Mesenchymal stem cell (in vitro differentiated cells and primary cell): ENCODE measurements around the gene MELK.

Experiments
- DNase-seq: peaks from one replicate; pipeline ENCODE4 v3.0.0-alpha.2; 2013
- H2AFZ ChIP-seq: one replicate; pipeline ENCODE4 v1.6.1; 2013; ENCODE audit warnings: low read depth, mild to moderate bottlenecking, control low read depth, inconsistent platforms, low read length, moderate library complexity
- H2AK5ac ChIP-seq: 2 replicates; pipeline ENCODE4 v1.6.1; 2013; ENCODE audit warnings: low read length, moderate library complexity, mild to moderate bottlenecking, inconsistent platforms; ENCODE audit not compliant: severe bottlenecking
- H2BK120ac ChIP-seq: one replicate; pipeline ENCODE4 v1.6.1; 2013; ENCODE audit warnings: low read depth, mild to moderate bottlenecking, inconsistent platforms, low read length, moderate library complexity
- H2BK12ac ChIP-seq, 2 experiments: one replicate each; pipeline ENCODE4 v1.6.1; 2013; ENCODE audit warnings: inconsistent platforms in 2 of 2, low read length in 2 of 2, mild to moderate bottlenecking in 2 of 2, moderate library complexity in 2 of 2, control low read depth in 1 of 2
- H2BK15ac ChIP-seq: one replicate; pipeline ENCODE4 v1.6.1; 2013; ENCODE audit warnings: mild to moderate bottlenecking, low read depth, inconsistent platforms; ENCODE audit not compliant: poor library complexity, severe bottlenecking
- H2BK5ac ChIP-seq: 2 replicates; pipeline ENCODE4 v1.6.1; 2013; ENCODE audit warnings: low read depth, mild to moderate bottlenecking, low read length, control low read depth, inconsistent platforms; ENCODE audit not compliant: poor library complexity, severe bottlenecking
- H3K14ac ChIP-seq, 2 experiments: one replicate each; pipeline ENCODE4 v1.6.1; 2013; ENCODE audit warnings: inconsistent platforms in 2 of 2, low read length in 2 of 2, control low read depth in 1 of 2, mild to moderate bottlenecking in 1 of 2, moderate library complexity in 1 of 2
- H3K18ac ChIP-seq, 2 experiments: one replicate each; pipeline ENCODE4 v1.6.1; 2013; ENCODE audit warnings: inconsistent platforms in 2 of 2, low read length in 2 of 2, control low read depth in 1 of 2, low read depth in 1 of 2, mild to moderate bottlenecking in 1 of 2
- H3K23ac ChIP-seq, 2 experiments: one replicate each; pipeline ENCODE4 v1.6.1; 2013; ENCODE audit warnings: inconsistent platforms in 2 of 2, low read length in 2 of 2, mild to moderate bottlenecking in 2 of 2, moderate library complexity in 2 of 2, control low read depth in 1 of 2
- H3K27ac ChIP-seq: 2 replicates; pipeline ENCODE4 v1.5.1; 2013; ENCODE audit warnings: mild to moderate bottlenecking, moderate library complexity, low read length, control low read depth, inconsistent platforms; ENCODE audit not compliant: poor library complexity, severe bottlenecking
- H3K27me3 ChIP-seq, 2 experiments: 2 replicates each; pipeline versions ENCODE4 v1.6.1 to v1.7.0; 2013; ENCODE audit warnings: low read length in 2 of 2, mild to moderate bottlenecking in 2 of 2, moderate library complexity in 2 of 2, control low read depth in 1 of 2, inconsistent platforms in 1 of 2; ENCODE audit not compliant: control insufficient read depth in 1 of 2, insufficient read depth in 1 of 2
- H3K36me3 ChIP-seq, 2 experiments: 2 replicates each; pipeline versions ENCODE4 v1.6.1 to v1.7.0; 2013; ENCODE audit warnings: low read length in 2 of 2, control low read depth in 1 of 2, inconsistent platforms in 1 of 2, low read depth in 1 of 2, mild to moderate bottlenecking in 1 of 2; ENCODE audit not compliant: insufficient read depth in 2 of 2, control insufficient read depth in 1 of 2
- H3K4ac ChIP-seq, 2 experiments: one replicate each; pipeline ENCODE4 v1.6.1; 2013; ENCODE audit warnings: inconsistent platforms in 2 of 2, low read length in 2 of 2, mild to moderate bottlenecking in 2 of 2, moderate library complexity in 2 of 2, control low read depth in 1 of 2, low read depth in 1 of 2
- H3K4me1 ChIP-seq: 2 replicates; pipeline ENCODE4 v1.6.1; 2013; ENCODE audit warnings: low read depth, low read length, control low read depth; ENCODE audit not compliant: control insufficient read depth, insufficient read depth
- H3K4me2 ChIP-seq: 2 replicates; pipeline ENCODE4 v1.6.1; 2013; ENCODE audit warnings: low read length, mild to moderate bottlenecking, inconsistent platforms; ENCODE audit not compliant: poor library complexity, severe bottlenecking
- H3K4me3 ChIP-seq, 2 experiments: 2 replicates each; pipeline versions ENCODE4 v1.5.1 to v1.7.0; 2013; ENCODE audit warnings: low read length in 2 of 2, mild to moderate bottlenecking in 2 of 2, control low read depth in 1 of 2, low read depth in 1 of 2; ENCODE audit not compliant: insufficient read depth in 1 of 2
- H3K79me1 ChIP-seq: replicated peaks from 2 replicates; pipeline ENCODE4 v1.6.1; 2013; ENCODE audit warnings: mild to moderate bottlenecking, control low read depth, low read length, inconsistent platforms; ENCODE audit not compliant: poor library complexity, severe bottlenecking
- H3K9ac ChIP-seq: 2 replicates; pipeline ENCODE4 v1.7.0; 2013; ENCODE audit warnings: mild to moderate bottlenecking, low read length, moderate library complexity
- H3K9me3 ChIP-seq: 2 replicates; pipeline ENCODE4 v1.7.0; 2013; ENCODE audit warnings: mild to moderate bottlenecking, low read length; ENCODE audit not compliant: control insufficient read depth
- H4K8ac ChIP-seq: one replicate; pipeline ENCODE4 v1.6.1; 2013; ENCODE audit warnings: inconsistent platforms, mild to moderate bottlenecking, low read length, moderate library complexity
- H4K91ac ChIP-seq: one replicate; pipeline ENCODE4 v1.6.1; 2013; ENCODE audit warnings: mild to moderate bottlenecking, low read length, inconsistent platforms
- WGBS: methylation state at CpG from one replicate; pipeline ENCODE4 v1.1.7; 2013; ENCODE audit warnings: mixed read lengths; 5-methylcytosine and 5-hydroxymethylcytosine counted together

Gene MELK

DNA sequence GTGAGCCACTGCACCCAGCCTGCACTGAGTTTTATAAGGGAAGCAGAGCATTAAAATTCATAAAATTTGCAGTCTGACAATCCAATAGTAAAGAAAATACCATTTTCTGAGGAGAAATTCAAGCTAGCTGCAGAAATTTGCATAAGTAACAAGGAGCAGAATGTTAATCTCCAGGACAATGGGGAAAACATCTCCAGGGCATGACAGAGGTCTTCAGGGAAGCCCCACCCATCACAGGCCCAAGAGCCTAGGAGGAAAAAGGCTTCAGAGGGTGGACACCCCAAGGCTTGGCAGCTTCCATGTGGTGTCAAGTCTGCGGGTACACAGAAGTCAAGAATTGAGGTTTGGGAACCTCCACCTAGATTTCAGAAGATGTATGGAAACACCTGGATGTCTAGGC lies 37.6 kb upstream of the MELK start:
- no peak overlapping the region for H3K14ac ChIP-seq
- H2BK12ac ChIP-seq: no peak overlapping the region
- H2BK120ac ChIP-seq: no peak overlapping the region
- H4K8ac ChIP-seq: no peak overlapping the region
- no peak overlapping the region for H4K91ac ChIP-seq
- no peak overlapping the region for H3K4me2 ChIP-seq
- no peak overlapping the region for H2BK15ac ChIP-seq
- no peak for DNase-seq
- no peak overlapping the region for H3K27ac ChIP-seq
- no peaks in the 10 kb centered on the region for H3K9me3 ChIP-seq
- H2AFZ ChIP-seq: no peak overlapping the region
- H3K4me1 ChIP-seq: no peaks in the 10 kb centered on the region
- H3K18ac ChIP-seq: no peak overlapping the region
- no peak overlapping the region for H2BK5ac ChIP-seq
- H3K79me1 ChIP-seq: no peaks in the 10 kb centered on the region
- WGBS: 100% methylated on average over 1 of the region's 1 CpG
- H3K23ac ChIP-seq: no peak overlapping the region
- no peak overlapping the region for H3K4me3 ChIP-seq
- H3K36me3 ChIP-seq: no peaks in the 10 kb centered on the region
- no peak overlapping the region for H3K4ac ChIP-seq
- H3K27me3 ChIP-seq: peaks cover 9 to 11% of the 10 kb centered on the region in 2 experiments
- no peak overlapping the region for H3K9ac ChIP-seq
- no peak overlapping the region for H2AK5ac ChIP-seq

DNA sequence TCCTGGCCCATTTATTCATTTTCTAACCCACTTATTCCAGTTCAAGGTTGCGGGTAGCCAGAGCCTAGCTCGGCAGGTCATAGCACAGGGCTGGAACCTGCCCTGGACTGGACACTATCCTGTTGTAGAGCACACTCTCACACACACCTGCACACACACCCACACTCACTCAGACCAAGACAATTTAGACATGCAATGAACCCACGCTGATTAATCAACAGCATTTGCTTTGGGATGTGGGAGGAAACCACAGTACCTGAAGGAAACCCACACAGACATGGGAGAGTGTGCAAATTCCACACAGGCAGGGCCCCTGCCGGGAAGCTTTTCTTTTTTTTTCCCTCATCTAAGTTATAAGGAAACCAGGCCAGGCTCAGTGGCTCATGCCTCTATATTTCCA lies 34.8 kb upstream of the MELK start:
- no peak overlapping the region for H4K91ac ChIP-seq
- no peak overlapping the region for H3K4me2 ChIP-seq
- H3K4me1 ChIP-seq: no peaks in the 10 kb centered on the region
- H3K23ac ChIP-seq: no peak overlapping the region
- no peak overlapping the region for H2BK5ac ChIP-seq
- H3K14ac ChIP-seq: no peak overlapping the region
- H3K9ac ChIP-seq: no peak overlapping the region
- peaks cover 0 to 3% of the 10 kb centered on the region in 2 experiments for H3K27me3 ChIP-seq
- no peak overlapping the region for H2AFZ ChIP-seq
- DNase-seq: no peak
- H4K8ac ChIP-seq: no peak overlapping the region
- whole genome bisulfite sequencing: 92% methylated on average over 3 of the region's 4 CpGs
- no peak overlapping the region for H2BK12ac ChIP-seq
- no peak overlapping the region for H2BK15ac ChIP-seq
- no peak overlapping the region for H2AK5ac ChIP-seq
- H3K27ac ChIP-seq: no peak overlapping the region
- no peaks in the 10 kb centered on the region for H3K36me3 ChIP-seq
- H3K79me1 ChIP-seq: no peaks in the 10 kb centered on the region
- H3K18ac ChIP-seq: no peak overlapping the region
- no peak overlapping the region for H3K4me3 ChIP-seq
- no peak overlapping the region for H3K4ac ChIP-seq
- H3K9me3 ChIP-seq: no peaks in the 10 kb centered on the region
- H2BK120ac ChIP-seq: no peak overlapping the region

DNA sequence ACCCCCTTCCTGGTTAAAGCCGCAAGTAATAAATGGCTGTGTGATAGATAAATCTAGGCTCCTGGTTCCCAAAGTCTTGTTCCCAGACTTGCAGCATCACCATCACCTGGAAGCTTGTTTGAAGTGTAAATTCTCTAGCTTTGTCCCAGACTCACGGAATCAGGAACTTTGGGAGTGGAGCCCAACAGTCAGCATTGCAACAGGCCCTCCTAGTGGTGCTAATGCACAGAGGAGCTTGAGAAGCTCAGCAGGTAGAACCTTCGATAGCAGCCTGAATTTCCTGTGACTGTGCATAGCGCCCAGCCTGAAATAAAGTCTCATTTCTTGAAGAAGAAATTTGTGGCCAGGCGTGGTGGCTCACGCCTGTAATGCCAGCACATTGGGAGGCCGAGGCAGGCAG lies 30.3 kb upstream of the MELK start:
- Histone ChIP-seq H3K18ac (no peak overlapping the region), H3K79me1 (no peaks in the 10 kb centered on the region), H3K9me3 (no peaks in the 10 kb centered on the region), H2AK5ac (no peak overlapping the region), H2BK5ac (no peak overlapping the region), H4K8ac (no peak overlapping the region), H3K4me3 (no peak overlapping the region), H3K36me3 (no peaks in the 10 kb centered on the region), H3K4me1 (no peaks in the 10 kb centered on the region), H3K9ac (no peak overlapping the region), H3K27ac (no peak overlapping the region), H2BK120ac (no peak overlapping the region), H2BK12ac (no peak overlapping the region), H3K27me3 (peaks cover 0 to 8% of the 10 kb centered on the region in 2 experiments), H3K23ac (no peak overlapping the region), H3K4ac (no peak overlapping the region), H4K91ac (no peak overlapping the region), H3K4me2 (no peak overlapping the region), H3K14ac (no peak overlapping the region), H2AFZ (no peak overlapping the region), H2BK15ac (no peak overlapping the region)
- 82% methylated on average over 7 of the region's 7 CpGs for WGBS
- DNase-seq: no peak

DNA sequence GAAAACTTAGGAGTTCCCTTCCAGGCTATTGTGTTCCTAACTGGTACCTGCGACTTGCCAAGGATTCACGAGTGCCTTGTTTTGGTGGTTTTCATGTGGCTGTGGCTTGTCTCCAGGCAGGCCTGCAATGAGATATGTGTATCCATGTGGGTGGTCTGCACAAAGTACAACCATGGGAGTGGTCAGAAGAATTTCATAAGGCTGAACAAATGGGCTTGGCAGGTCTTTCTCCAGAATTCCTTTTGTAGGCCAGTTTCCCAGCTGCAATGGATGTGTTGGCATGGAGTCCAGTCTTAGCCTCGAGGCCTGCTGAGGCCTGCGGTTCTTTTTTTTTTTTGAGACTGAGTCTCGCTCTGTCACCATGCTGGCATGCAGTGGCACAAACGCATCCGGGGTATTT lies 28.8 kb upstream of the MELK start:
- WGBS: 91% methylated on average over 4 of the region's 7 CpGs
- H2AFZ ChIP-seq: no peak overlapping the region

More for the DNA sequence above, 28.8 kb upstream of the MELK start:
- no peak overlapping the region for H4K91ac ChIP-seq
- H3K23ac ChIP-seq: no peak overlapping the region
- no peak overlapping the region for H2BK5ac ChIP-seq
- H3K27ac ChIP-seq: no peak overlapping the region
- no peaks in the 10 kb centered on the region for H3K9me3 ChIP-seq
- no peak overlapping the region for H3K4me3 ChIP-seq
- H3K27me3 ChIP-seq: peaks cover 6 to 22% of the 10 kb centered on the region in 2 experiments
- H2AK5ac ChIP-seq: no peak overlapping the region
- H3K14ac ChIP-seq: no peak overlapping the region
- no peak overlapping the region for H2BK12ac ChIP-seq
- no peak overlapping the region for H3K9ac ChIP-seq
- no peak overlapping the region for H2BK15ac ChIP-seq
- no peak overlapping the region for H4K8ac ChIP-seq
- H3K4me1 ChIP-seq: no peaks in the 10 kb centered on the region
- H3K4ac ChIP-seq: no peak overlapping the region
- H3K36me3 ChIP-seq: no peaks in the 10 kb centered on the region
- no peak overlapping the region for H3K18ac ChIP-seq
- H2BK120ac ChIP-seq: no peak overlapping the region
- no peaks in the 10 kb centered on the region for H3K79me1 ChIP-seq
- H3K4me2 ChIP-seq: no peak overlapping the region
- DNase-seq: no peak
